RWPE1 (cell line): Measurements from ENCODE around the gene CCNA2.

Source experiments
- CTCF ChIA-PET: fragments of 350-600 bp; sonication (Branson Sonifier 250); formaldehyde crosslinking; extraction: SDS; loops from one replicate; lab custom pipeline; 2021; lab: Yijun Ruan, JAX
- POLR2A ChIA-PET: fragments of 400-600 bp; formaldehyde crosslinking; extraction: SDS; loops from one replicate; lab custom pipeline; 2020; ENCODE audit warnings: antibody characterized with exemption; ENCODE audit not compliant: low non-redundant PET; lab: Yijun Ruan, JAX
- DNase-seq: peaks from one replicate; pipeline ENCODE4 v3.0.0; 2012; ENCODE audit warnings: low spot score
- H3K27ac ChIP-seq: fragments of 450-650 bp; 2 replicates; pipeline ENCODE4 v1.5.1; 2017
- TF ChIP-seq, protein P1 (sequence below): fragments of 450-650 bp; conservative IDR thresholded peaks from 2 replicates; pipeline ENCODE4 v1.5.1; 2017; ENCODE audit warnings: low read depth, mild to moderate bottlenecking

Gene CCNA2

GRCh38 chr4:121799867-121800501 lies 23.7 kb downstream of the CCNA2 start:
- H3K27ac ChIP-seq = no peak overlapping the region
- no peak for DNase-seq
- POLR2A ChIA-PET = no interaction called here
- TF ChIP-seq, protein P1, sequence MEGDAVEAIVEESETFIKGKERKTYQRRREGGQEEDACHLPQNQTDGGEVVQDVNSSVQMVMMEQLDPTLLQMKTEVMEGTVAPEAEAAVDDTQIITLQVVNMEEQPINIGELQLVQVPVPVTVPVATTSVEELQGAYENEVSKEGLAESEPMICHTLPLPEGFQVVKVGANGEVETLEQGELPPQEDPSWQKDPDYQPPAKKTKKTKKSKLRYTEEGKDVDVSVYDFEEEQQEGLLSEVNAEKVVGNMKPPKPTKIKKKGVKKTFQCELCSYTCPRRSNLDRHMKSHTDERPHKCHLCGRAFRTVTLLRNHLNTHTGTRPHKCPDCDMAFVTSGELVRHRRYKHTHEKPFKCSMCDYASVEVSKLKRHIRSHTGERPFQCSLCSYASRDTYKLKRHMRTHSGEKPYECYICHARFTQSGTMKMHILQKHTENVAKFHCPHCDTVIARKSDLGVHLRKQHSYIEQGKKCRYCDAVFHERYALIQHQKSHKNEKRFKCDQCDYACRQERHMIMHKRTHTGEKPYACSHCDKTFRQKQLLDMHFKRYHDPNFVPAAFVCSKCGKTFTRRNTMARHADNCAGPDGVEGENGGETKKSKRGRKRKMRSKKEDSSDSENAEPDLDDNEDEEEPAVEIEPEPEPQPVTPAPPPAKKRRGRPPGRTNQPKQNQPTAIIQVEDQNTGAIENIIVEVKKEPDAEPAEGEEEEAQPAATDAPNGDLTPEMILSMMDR = no peak
- CTCF ChIA-PET = no interaction called here

- H3K27ac ChIP-seq = no peak overlapping the region
- POLR2A ChIA-PET = no interaction called here
- TF ChIP-seq, protein P1 = no peak
- no peak for DNase-seq
- CTCF ChIA-PET = interaction anchor here (0.7 kb wide), 1 partner anchor 337 kb away, joined by 3 read pairs; no protein-coding TSS in a partner anchor
Observed at GRCh38 chr4:121799208-121799823, 24.4 kb downstream of the CCNA2 start.

- ChIA-PET POLR2A (no interaction called here), CTCF (interaction anchor here (0.7 kb wide), 1 partner anchor 37 kb away, joined by 5 read pairs; no protein-coding TSS in a partner anchor)
- no peak overlapping the region for H3K27ac ChIP-seq
- TF ChIP-seq, protein P1 = no peak
- DNase-seq = no peak
Observed at GRCh38 chr4:121796283-121796682, 27.4 kb downstream of the CCNA2 start.

- ChIA-PET CTCF (no interaction called here), POLR2A (no interaction called here)
- no peak overlapping the region for H3K27ac ChIP-seq
- DNase-seq = no peak
- TF ChIP-seq, protein P1 = no peak
Observed at GRCh38 chr4:121794505-121795188, 29.0 kb downstream of the CCNA2 start.

- ChIA-PET POLR2A (no interaction called here), CTCF (interaction anchor here (0.5 to 0.7 kb wide), 2 partner anchors 1121 to 1470 kb away, joined by 3 read pairs; no protein-coding TSS in a partner anchor)
- no peak for DNase-seq
- no peak overlapping the region for H3K27ac ChIP-seq
- TF ChIP-seq, protein P1 = no peak
Observed at GRCh38 chr4:121792966-121793365, 30.7 kb downstream of the CCNA2 start.

DNA sequence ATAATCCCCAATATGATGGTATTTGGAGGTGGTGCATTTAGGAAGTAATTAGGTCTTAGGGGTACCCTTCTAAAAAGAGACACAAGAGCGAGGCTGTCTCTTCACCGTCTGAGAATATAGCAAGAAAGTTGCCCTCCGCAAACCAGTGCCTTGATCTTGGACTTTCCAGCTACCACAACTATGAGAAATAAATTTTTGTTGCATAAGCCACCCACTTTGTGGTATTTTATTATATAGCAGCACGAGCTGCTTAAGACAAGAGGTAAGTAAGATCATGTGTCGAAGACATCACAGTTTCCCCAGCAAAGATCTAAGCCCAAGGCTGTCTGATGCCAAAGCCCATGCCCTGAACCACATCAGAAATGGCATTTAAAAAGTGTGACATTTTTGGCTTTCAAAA lies 32.2 kb downstream of the CCNA2 start:
- POLR2A ChIA-PET = no interaction called here
- DNase-seq = no peak
- CTCF ChIA-PET = no interaction called here
- no peak overlapping the region for H3K27ac ChIP-seq
- TF ChIP-seq, protein P1 = no peak
